GM23248 (cell line): ENCODE measurements around the gene MYH14. TPM values are rescaled to one million over a fixed set of nuclear protein-coding genes. Genes with fewer than 3 reads are reported as not detected.

Experiments
- DNase-seq: peaks from one replicate; pipeline ENCODE4 v3.0.0-alpha.2; 2015
- H2AFZ ChIP-seq: fragments of 200-600 bp; sonication (generic); 2 replicates; pipeline ENCODE4 v1.6.1; 2016; ENCODE audit warnings: antibody characterized with exemption
- H3F3A ChIP-seq: fragments of 200-600 bp; sonication (generic); 2 replicates; pipeline ENCODE4 v1.6.1; 2016; ENCODE audit warnings: mild to moderate bottlenecking, antibody characterized with exemption, mixed run types; ENCODE audit not compliant: insufficient read depth
- H3K27ac ChIP-seq: fragments of 200-600 bp; sonication (generic); 2 replicates; pipeline ENCODE4 v1.5.1; 2016; ENCODE audit warnings: mild to moderate bottlenecking
- H3K27me3 ChIP-seq: fragments of 200-600 bp; sonication (generic); replicated peaks from 2 replicates; pipeline ENCODE4 v1.6.1; 2016; ENCODE audit warnings: mild to moderate bottlenecking; ENCODE audit not compliant: insufficient read depth
- H3K36me3 ChIP-seq: fragments of 200-600 bp; sonication (generic); 2 replicates; pipeline ENCODE4 v1.6.1; 2016; ENCODE audit warnings: low read depth, mild to moderate bottlenecking
- H3K4me1 ChIP-seq: fragments of 200-600 bp; sonication (generic); 2 replicates; pipeline ENCODE4 v1.6.1; 2016; ENCODE audit warnings: mild to moderate bottlenecking; ENCODE audit not compliant: insufficient read depth
- H3K4me2 ChIP-seq: fragments of 200-600 bp; sonication (generic); one replicate; pipeline ENCODE4 v1.6.1; 2016; ENCODE audit warnings: mild to moderate bottlenecking; ENCODE audit not compliant: unreplicated experiment
- H3K4me3 ChIP-seq: fragments of 200-600 bp; sonication (generic); 2 replicates; pipeline ENCODE4 v1.5.1; 2016; ENCODE audit warnings: mild to moderate bottlenecking
- H3K79me2 ChIP-seq: fragments of 200-600 bp; sonication (generic); 2 replicates; pipeline ENCODE4 v1.6.1; 2016; ENCODE audit warnings: mild to moderate bottlenecking; ENCODE audit not compliant: insufficient read depth
- H3K9ac ChIP-seq: fragments of 200-600 bp; sonication (generic); 2 replicates; pipeline ENCODE4 v1.6.1; 2016; ENCODE audit warnings: mild to moderate bottlenecking
- H3K9me2 ChIP-seq: fragments of 200-600 bp; sonication (generic); 2 replicates; pipeline ENCODE4 v1.6.1; 2016; ENCODE audit warnings: mixed run types, mild to moderate bottlenecking, moderate library complexity; ENCODE audit not compliant: insufficient read depth
- H3K9me3 ChIP-seq: fragments of 200-600 bp; sonication (generic); one replicate; pipeline ENCODE4 v1.6.1; 2017; ENCODE audit warnings: low read depth
- H4K20me1 ChIP-seq: fragments of 200-600 bp; sonication (generic); 2 replicates; pipeline ENCODE4 v1.6.0; 2016; ENCODE audit not compliant: insufficient read depth
- EZH2 ChIP-seq: fragments of 200-600 bp; sonication (generic); IDR thresholded peaks from 2 replicates; pipeline ENCODE4 v1.6.1; 2018; ENCODE audit warnings: antibody characterized with exemption, mild to moderate bottlenecking; ENCODE audit not compliant: insufficient read depth, poor library complexity, severe bottlenecking
- EZH2phosphoT487 ChIP-seq: fragments of 200-600 bp; sonication (generic); IDR thresholded peaks from 2 replicates; pipeline ENCODE4 v1.6.1; 2018; ENCODE audit warnings: antibody characterized with exemption, moderate library complexity, mild to moderate bottlenecking, low read depth; ENCODE audit not compliant: insufficient read depth
- WGBS, 2 experiments: methylation state at CpG; one replicate each; pipeline ENCODE4 v1.1.6; 2015 to 2017; ENCODE audit warnings: low lambda C conversion rate in 2 of 2, low coverage in 1 of 2; ENCODE audit errors: missing lambda C conversion rate in 2 of 2; 5-methylcytosine and 5-hydroxymethylcytosine counted together
- in situ Hi-C: fragments of 300-500 bp; cut with MboI; formaldehyde crosslinking; loops from 2 replicates; pipeline ENCODE4 v1.15.0; 2020
- polyA plus RNA-seq: library from polyadenylated mRNA; unstranded; fragments of >200 nt; fragmentation: Nextera tagmentation; extraction: Ambion mirVana; gene quantifications from 2 replicates; pipeline ENCODE4 v1.2.1, GENCODE V29; 2016
- total RNA-seq: library from RNA; depleted of rRNA; stranded (reverse); fragments of >200 nt; shearing (Covaris generic); gene quantifications from 2 replicates; pipeline ENCODE4 v1.2.3, GENCODE V29; 2014

The MYH14 gene
- total and polyA plus RNA-seq, 2 experiments from 2014 or later = not detected

GRCh38 chr19:50331221-50331993 lies 128.0 kb downstream of the MYH14 start:
- H3K9ac ChIP-seq = no peak overlapping the region
- H3K9me2 ChIP-seq = no peaks in the 10 kb centered on the region
- H3F3A ChIP-seq = no peaks in the 10 kb centered on the region
- no peak overlapping the region for H3K4me3 ChIP-seq
- no peak overlapping the region for H3K27ac ChIP-seq
- no peaks in the 10 kb centered on the region for H3K9me3 ChIP-seq
- H3K4me1 ChIP-seq = no peaks in the 10 kb centered on the region
- 2 to 3% methylated on average over 6 to 10 of the region's 10 CpGs for WGBS, 2 experiments
- no peaks in the 10 kb centered on the region for H4K20me1 ChIP-seq
- no peaks in the 10 kb centered on the region for H3K79me2 ChIP-seq
- H2AFZ ChIP-seq = no peak overlapping the region
- in situ Hi-C loops = no loop called here
- no peaks in the 10 kb centered on the region for H3K36me3 ChIP-seq
- TF ChIP-seq EZH2 = no peak
- no peak for TF ChIP-seq EZH2phosphoT487
- no peak overlapping the region for H3K4me2 ChIP-seq
- DNase-seq = no peak
- peaks cover 49% of the 10 kb centered on the region for H3K27me3 ChIP-seq

- no peaks in the 10 kb centered on the region for H4K20me1 ChIP-seq
- H3K4me1 ChIP-seq = no peaks in the 10 kb centered on the region
- H3K36me3 ChIP-seq = no peaks in the 10 kb centered on the region
- in situ Hi-C loops = no loop called here
- H3K27me3 ChIP-seq = peaks cover 44% of the 10 kb centered on the region
- 0% methylated on average over 2 of the region's 2 CpGs for WGBS, 2 experiments
- TF ChIP-seq EZH2phosphoT487 (no peak), EZH2 (no peak)
- no peak overlapping the region for H3K4me3 ChIP-seq
- no peak overlapping the region for H3K27ac ChIP-seq
- no peak overlapping the region for H3K4me2 ChIP-seq
- no peaks in the 10 kb centered on the region for H3K9me2 ChIP-seq
- H3F3A ChIP-seq = no peaks in the 10 kb centered on the region
- no peak for DNase-seq
- no peaks in the 10 kb centered on the region for H3K79me2 ChIP-seq
- no peaks in the 10 kb centered on the region for H3K9me3 ChIP-seq
- H2AFZ ChIP-seq = no peak overlapping the region
- H3K9ac ChIP-seq = no peak overlapping the region
These were observed 128.5 kb downstream of the MYH14 start for GRCh38 chr19:50331994-50332243.

- Histone ChIP-seq H3K9me3 (no peaks in the 10 kb centered on the region), H4K20me1 (no peaks in the 10 kb centered on the region), H3K4me3 (no peak overlapping the region), H3K9ac (no peak overlapping the region), H3K27ac (no peak overlapping the region), H2AFZ (no peak overlapping the region), H3K4me2 (no peak overlapping the region), H3K79me2 (no peaks in the 10 kb centered on the region), H3K4me1 (no peaks in the 10 kb centered on the region), H3K36me3 (no peaks in the 10 kb centered on the region), H3F3A (no peaks in the 10 kb centered on the region), H3K9me2 (no peaks in the 10 kb centered on the region), H3K27me3 (peaks cover 39% of the 10 kb centered on the region)
- no peak for TF ChIP-seq EZH2phosphoT487
- TF ChIP-seq EZH2 = no peak
- WGBS, 2 experiments = 2 to 4% methylated on average over 19 to 20 of the region's 20 CpGs
- no peak for DNase-seq
- in situ Hi-C loops = no loop called here
These were observed 129.0 kb downstream of the MYH14 start for GRCh38 chr19:50332244-50333038.

GRCh38 chr19:50333235-50333736 lies 129.9 kb downstream of the MYH14 start:
- Histone ChIP-seq H3F3A (no peaks in the 10 kb centered on the region), H2AFZ (peak overlapping the region; percentile 78), H3K36me3 (no peaks in the 10 kb centered on the region), H3K9me3 (no peaks in the 10 kb centered on the region), H3K27me3 (peaks cover 33% of the 10 kb centered on the region), H3K79me2 (no peaks in the 10 kb centered on the region), H3K4me1 (no peaks in the 10 kb centered on the region), H3K27ac (no peak overlapping the region), H3K4me2 (peak overlapping the region; percentile 50), H4K20me1 (no peaks in the 10 kb centered on the region), H3K9me2 (no peaks in the 10 kb centered on the region), H3K4me3 (peak overlapping the region; percentile 69), H3K9ac (no peak overlapping the region)
- in situ Hi-C loops = no loop called here
- DNase-seq = peak; percentile 90
- TF ChIP-seq EZH2phosphoT487 = no peak
- no peak for TF ChIP-seq EZH2
- WGBS, 2 experiments = 1 to 2% methylated on average over 29 to 34 of the region's 34 CpGs
